Measurements from ENCODE around the gene FHOD3.

FHOD3 gene

GRCh38 chr18:36335476-36336279 lies 38.2 kb downstream of the FHOD3 start:
- no peak for TF ChIP-seq EZH2phosphoT487 (IDR thresholded peaks at IDR 0.05; ENCODE audit: borderline replicate concordance)
- TF ChIP-seq CTCF (conservative IDR thresholded peaks at IDR 0.05; ENCODE audit: low read length) = no peak
- Histone ChIP-seq H2AFZ (ENCODE audit: low read length) (no peak overlapping the region), H3K4me2 (ENCODE audit: low read depth, low read length, poor library complexity, severe bottlenecking) (no peak overlapping the region)

GRCh38 chr18:36337679-36338402 lies 40.3 kb downstream of the FHOD3 start:
- TF ChIP-seq CTCF (conservative IDR thresholded peaks at IDR 0.05; ENCODE audit: low read length) (no peak), EZH2phosphoT487 (IDR thresholded peaks at IDR 0.05; ENCODE audit: borderline replicate concordance) (no peak)

More at GRCh38 chr18:36335476-36336279, 38.2 kb downstream of the FHOD3 start:
- Histone ChIP-seq H3K27me3 (ENCODE audit: insufficient read depth, low read length, poor library complexity, severe bottlenecking) (no peaks in the 10 kb centered on the region), H3K36me3 (ENCODE audit: insufficient read depth, low read length) (no peaks in the 10 kb centered on the region), H4K20me1 (ENCODE audit: insufficient read depth, low read length, poor library complexity, severe bottlenecking) (no peaks in the 10 kb centered on the region), H3K9ac (ENCODE audit: low read depth, low read length, poor library complexity, severe bottlenecking) (no peak overlapping the region), H3K79me2 (ENCODE audit: insufficient read depth, low read length) (no peaks in the 10 kb centered on the region), H3K9me3 (ENCODE audit: insufficient read depth, low read depth, low read length) (no peaks in the 10 kb centered on the region), H3K4me3 (ENCODE audit: low read length, poor library complexity, severe bottlenecking) (no peak overlapping the region), H3F3A (ENCODE audit: low read depth) (no peaks in the 10 kb centered on the region), H3K9me2 (replicated peaks; ENCODE audit: low read depth, low read length) (no peaks in the 10 kb centered on the region), H3K4me1 (ENCODE audit: insufficient read depth, low read length, poor library complexity, severe bottlenecking) (no peaks in the 10 kb centered on the region)

GRCh38 chr18:36338403-36338933 lies 41.0 kb downstream of the FHOD3 start:
- H3K4me1 ChIP-seq (ENCODE audit: insufficient read depth, low read length, poor library complexity, severe bottlenecking) = no peaks in the 10 kb centered on the region
- no peak overlapping the region for H3K4me2 ChIP-seq (ENCODE audit: low read depth, low read length, poor library complexity, severe bottlenecking)
- no peak overlapping the region for H3K9ac ChIP-seq (ENCODE audit: low read depth, low read length, poor library complexity, severe bottlenecking)
- H3F3A ChIP-seq (ENCODE audit: low read depth) = no peaks in the 10 kb centered on the region
- H4K20me1 ChIP-seq (ENCODE audit: insufficient read depth, low read length, poor library complexity, severe bottlenecking) = no peaks in the 10 kb centered on the region
- no peaks in the 10 kb centered on the region for H3K27me3 ChIP-seq (ENCODE audit: insufficient read depth, low read length, poor library complexity, severe bottlenecking)
- H3K9me2 ChIP-seq (replicated peaks; ENCODE audit: low read depth, low read length) = no peaks in the 10 kb centered on the region
- H2AFZ ChIP-seq (ENCODE audit: low read length) = no peak overlapping the region
- H3K9me3 ChIP-seq (ENCODE audit: insufficient read depth, low read depth, low read length) = 0 out of 2 replicates have a peak, but pooled peaks cover 3% of the 10 kb centered on the region
- no peaks in the 10 kb centered on the region for H3K79me2 ChIP-seq (ENCODE audit: insufficient read depth, low read length)
- TF ChIP-seq EZH2phosphoT487 (IDR thresholded peaks at IDR 0.05; ENCODE audit: borderline replicate concordance) (no peak), CTCF (conservative IDR thresholded peaks at IDR 0.05; ENCODE audit: low read length) (no peak)
- no peaks in the 10 kb centered on the region for H3K36me3 ChIP-seq (ENCODE audit: insufficient read depth, low read length)
- no peak overlapping the region for H3K4me3 ChIP-seq (ENCODE audit: low read length, poor library complexity, severe bottlenecking)

More at GRCh38 chr18:36337679-36338402, 40.3 kb downstream of the FHOD3 start:
- no peak overlapping the region for H2AFZ ChIP-seq (ENCODE audit: low read length)
- no peak overlapping the region for H3K9ac ChIP-seq (ENCODE audit: low read depth, low read length, poor library complexity, severe bottlenecking)
- no peaks in the 10 kb centered on the region for H3K4me1 ChIP-seq (ENCODE audit: insufficient read depth, low read length, poor library complexity, severe bottlenecking)
- H3K79me2 ChIP-seq (ENCODE audit: insufficient read depth, low read length) = no peaks in the 10 kb centered on the region
- H3F3A ChIP-seq (ENCODE audit: low read depth) = no peaks in the 10 kb centered on the region
- no peaks in the 10 kb centered on the region for H4K20me1 ChIP-seq (ENCODE audit: insufficient read depth, low read length, poor library complexity, severe bottlenecking)
- H3K36me3 ChIP-seq (ENCODE audit: insufficient read depth, low read length) = no peaks in the 10 kb centered on the region
- no peak overlapping the region for H3K4me3 ChIP-seq (ENCODE audit: low read length, poor library complexity, severe bottlenecking)
- H3K4me2 ChIP-seq (ENCODE audit: low read depth, low read length, poor library complexity, severe bottlenecking) = no peak overlapping the region
- H3K9me2 ChIP-seq (replicated peaks; ENCODE audit: low read depth, low read length) = no peaks in the 10 kb centered on the region
- 0 out of 2 replicates have a peak, but pooled peaks cover 3% of the 10 kb centered on the region for H3K9me3 ChIP-seq (ENCODE audit: insufficient read depth, low read depth, low read length)
- H3K27me3 ChIP-seq (ENCODE audit: insufficient read depth, low read length, poor library complexity, severe bottlenecking) = no peaks in the 10 kb centered on the region
